GM23338 (cell line): Measurements from ENCODE around the gene CCT2. TPM values are rescaled to one million over a fixed set of nuclear protein-coding genes. Genes with fewer than 3 reads are reported as not detected.

ENCODE experiments used
- ATAC-seq: fragments of 200-7000 bp; cut with Tn5 transposase; 3 replicates; pipeline ENCODE4 v1.9.1; 2020
- DNase-seq: peaks from one replicate; pipeline ENCODE4 v3.0.0-alpha.2; 2015; ENCODE audit warnings: low spot score
- H2AFZ ChIP-seq: fragments of 200-600 bp; sonication (generic); 2 replicates; pipeline ENCODE4 v1.8.0; 2016; ENCODE audit warnings: antibody characterized with exemption, mild to moderate bottlenecking, moderate library complexity
- H3F3A ChIP-seq: fragments of 200-600 bp; sonication (generic); replicated peaks from 2 replicates; pipeline ENCODE4 v1.8.0; 2017; ENCODE audit warnings: antibody characterized with exemption, mixed run types, low read depth
- H3K27ac ChIP-seq: fragments of 200-600 bp; sonication (generic); 2 replicates; pipeline ENCODE4 v1.6.1; 2016; ENCODE audit warnings: low read depth
- H3K27me3 ChIP-seq: fragments of 200-600 bp; sonication (generic); 2 replicates; pipeline ENCODE4 v1.8.0; 2016; ENCODE audit warnings: mild to moderate bottlenecking, mixed run types, moderate library complexity; ENCODE audit not compliant: insufficient read depth
- H3K36me3 ChIP-seq: fragments of 200-600 bp; sonication (generic); 2 replicates; pipeline ENCODE4 v1.8.0; 2016; ENCODE audit warnings: mild to moderate bottlenecking; ENCODE audit not compliant: insufficient read depth
- H3K4me1 ChIP-seq: fragments of 200-600 bp; sonication (generic); 2 replicates; pipeline ENCODE4 v1.8.0; 2016; ENCODE audit warnings: mild to moderate bottlenecking, moderate library complexity; ENCODE audit not compliant: insufficient read depth
- H3K4me2 ChIP-seq: fragments of 200-600 bp; sonication (generic); 2 replicates; pipeline ENCODE4 v1.7.1; 2017; ENCODE audit warnings: mixed run types
- H3K4me3 ChIP-seq: fragments of 200-600 bp; sonication (generic); 2 replicates; pipeline ENCODE4 v1.6.1; 2016; ENCODE audit warnings: mixed run types
- H3K79me2 ChIP-seq: fragments of 200-600 bp; sonication (generic); replicated peaks from 2 replicates; pipeline ENCODE4 v1.8.0; 2017; ENCODE audit warnings: mild to moderate bottlenecking; ENCODE audit not compliant: insufficient read depth
- H3K9me2 ChIP-seq: fragments of 200-600 bp; sonication (generic); 2 replicates; pipeline ENCODE4 v1.8.0; 2017; ENCODE audit not compliant: insufficient read depth
- H4K20me1 ChIP-seq: fragments of 200-600 bp; sonication (generic); replicated peaks from 2 replicates; pipeline ENCODE4 v1.8.0; 2017; ENCODE audit warnings: mild to moderate bottlenecking; ENCODE audit not compliant: insufficient read depth
- H3K27ac Mint-ChIP-seq: 2 replicates; pipeline ENCODE4 v1.8.0; 2020; ENCODE audit warnings: inconsistent platforms, mild to moderate bottlenecking, moderate library complexity, mixed read lengths
- H3K27me3 Mint-ChIP-seq: 3 replicates; pipeline ENCODE4 v1.8.0; 2022; ENCODE audit warnings: low read depth, mild to moderate bottlenecking, moderate library complexity, mixed read lengths, inconsistent platforms; ENCODE audit not compliant: insufficient read depth, poor library complexity
- H3K36me3 Mint-ChIP-seq: 3 replicates; pipeline ENCODE4 v1.8.0; 2021; ENCODE audit warnings: low read depth, mild to moderate bottlenecking, inconsistent platforms, moderate library complexity, mixed read lengths
- H3K4me1 Mint-ChIP-seq: 3 replicates; pipeline ENCODE4 v1.8.0; 2020; ENCODE audit warnings: mild to moderate bottlenecking, inconsistent platforms, mixed read lengths
- H3K4me3 Mint-ChIP-seq: 3 replicates; pipeline ENCODE4 v1.8.0; 2021; ENCODE audit warnings: moderate library complexity, mild to moderate bottlenecking, inconsistent platforms, mixed read lengths
- H3K9me3 Mint-ChIP-seq: 3 replicates; pipeline ENCODE4 v1.8.0; 2020; ENCODE audit warnings: moderate library complexity, mild to moderate bottlenecking, inconsistent platforms, mixed read lengths
- CREB1 ChIP-seq: fragments of 250-450 bp; sonication (Bioruptor Pico); IDR thresholded peaks from 2 replicates; pipeline ENCODE4 v1.5.0; 2020; ENCODE audit warnings: low read depth, mild to moderate bottlenecking, moderate library complexity
- EZH2 ChIP-seq: fragments of 200-600 bp; sonication (generic); IDR thresholded peaks from one replicate; pipeline ENCODE4 v1.8.0; 2017; ENCODE audit warnings: antibody characterized with exemption, mild to moderate bottlenecking, low read depth; ENCODE audit not compliant: unreplicated experiment
- JUNB ChIP-seq: IDR thresholded peaks from one replicate; pipeline ENCODE4 v1.6.1; 2016; ENCODE audit warnings: antibody characterized with exemption; ENCODE audit not compliant: unreplicated experiment
- NANOG ChIP-seq: IDR thresholded peaks from 2 replicates; pipeline ENCODE4 v1.6.1; 2016; ENCODE audit warnings: antibody characterized with exemption, borderline replicate concordance
- POLR2AphosphoS5 ChIP-seq: IDR thresholded peaks from 2 replicates; pipeline ENCODE4 v1.6.1; 2016; ENCODE audit warnings: antibody characterized with exemption, low read depth
- REST ChIP-seq: IDR thresholded peaks from one replicate; pipeline ENCODE4 v1.6.1; 2018; ENCODE audit warnings: antibody characterized with exemption; ENCODE audit not compliant: unreplicated experiment
- STAT1 ChIP-seq: IDR thresholded peaks from one replicate; pipeline ENCODE4 v1.6.1; 2016; ENCODE audit warnings: antibody characterized with exemption; ENCODE audit not compliant: unreplicated experiment
- ZNF114 ChIP-seq: fragments of 250-450 bp; sonication (Bioruptor Pico); IDR thresholded peaks from 2 replicates; pipeline ENCODE4 v1.5.0; 2020; ENCODE audit warnings: mild to moderate bottlenecking, moderate library complexity
- ZNF331 ChIP-seq: fragments of 250-450 bp; sonication (Bioruptor Pico); IDR thresholded peaks from 2 replicates; pipeline ENCODE4 v1.5.0; 2020; ENCODE audit warnings: low read depth, mild to moderate bottlenecking, moderate library complexity
- polyA plus RNA-seq: library from polyadenylated mRNA; unstranded; fragments of >200 nt; fragmentation: Nextera tagmentation; extraction: Ambion mirVana; gene quantifications from 2 replicates; pipeline ENCODE4 v1.2.1, GENCODE V29; 2016
- total RNA-seq: library from RNA; depleted of rRNA; stranded (reverse); fragments of >200 nt; shearing (Covaris generic); gene quantifications from 2 replicates; pipeline ENCODE4 v1.2.3, GENCODE V29; 2014
- TF ChIP-seq, protein P1 (sequence below): IDR thresholded peaks from 2 replicates; pipeline ENCODE4 v1.6.1; 2016; ENCODE audit warnings: antibody characterized with exemption
- TF ChIP-seq, protein P2 (sequence below), 2 experiments: fragments of 200-600 bp in 1 of 2; sonication (generic) in 1 of 2; conservative IDR thresholded peaks; 2 replicates each; pipeline versions ENCODE4 v1.5.1 to v1.6.1; 2016 to 2017; ENCODE audit warnings: antibody characterized with exemption in 2 of 2, low read depth in 2 of 2, mild to moderate bottlenecking in 2 of 2, moderate library complexity in 1 of 2

CCT2 gene
- total and polyA plus RNA-seq, 2 experiments from 2014 or later = 434 to 778 TPM

DNA sequence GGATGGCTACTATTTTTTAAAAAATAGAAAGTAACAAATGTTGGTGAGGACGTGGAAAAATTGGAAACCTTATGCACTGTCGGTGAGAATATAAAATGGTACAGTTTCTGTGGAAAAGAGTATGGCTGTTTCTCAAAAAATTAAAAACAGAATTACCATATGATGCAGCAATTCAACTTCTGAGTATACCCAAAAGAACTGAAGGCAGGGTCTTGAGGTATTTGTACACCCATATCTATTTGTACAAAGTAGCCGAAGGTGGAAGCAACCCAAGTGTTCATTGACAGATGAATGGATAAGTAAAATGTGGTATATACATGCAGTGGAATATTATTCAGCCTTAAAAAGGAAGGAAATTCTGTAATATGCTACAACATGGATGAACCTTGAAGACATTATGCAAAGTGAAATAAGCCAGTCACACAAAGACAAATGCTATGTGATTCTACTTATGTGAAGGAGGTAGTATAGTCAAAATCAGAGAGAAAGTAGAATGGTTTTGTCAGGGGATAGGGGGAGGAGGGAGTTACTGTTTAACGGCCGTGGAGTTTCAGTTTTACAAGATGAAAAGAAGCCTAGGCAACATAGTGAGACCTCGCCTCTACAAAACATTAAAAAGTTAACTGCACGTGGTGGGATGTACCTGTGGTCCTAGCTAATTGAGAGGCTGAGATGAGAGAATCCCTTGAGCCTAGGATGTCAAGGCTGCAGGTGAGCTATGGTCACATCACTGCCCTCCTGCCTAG lies 38.4 kb upstream of the CCT2 start:
- no peaks in the 10 kb centered on the region for H3K4me1 ChIP-seq
- no peaks in the 10 kb centered on the region for H3K27me3 ChIP-seq
- Mint-ChIP-seq H3K4me3 (no peak overlapping the region), H3K9me3 (no peaks in the 10 kb centered on the region; the same call in 2 of the 3 replicates), H3K27me3 (no peaks in the 10 kb centered on the region), H3K4me1 (peaks cover 8% of the 10 kb centered on the region), H3K36me3 (peaks cover 15% of the 10 kb centered on the region), H3K27ac (no peak overlapping the region)
- H3F3A ChIP-seq = no peaks in the 10 kb centered on the region
- DNase-seq (no peak), ATAC-seq (no peak)
- no peak overlapping the region for H3K4me2 ChIP-seq
- no peaks in the 10 kb centered on the region; the same call in 1 of the 2 replicates for H3K79me2 ChIP-seq
- no peaks in the 10 kb centered on the region for H3K9me2 ChIP-seq
- H3K4me3 ChIP-seq = no peak overlapping the region
- no peak overlapping the region for H3K27ac ChIP-seq
- TF ChIP-seq, protein P1, sequence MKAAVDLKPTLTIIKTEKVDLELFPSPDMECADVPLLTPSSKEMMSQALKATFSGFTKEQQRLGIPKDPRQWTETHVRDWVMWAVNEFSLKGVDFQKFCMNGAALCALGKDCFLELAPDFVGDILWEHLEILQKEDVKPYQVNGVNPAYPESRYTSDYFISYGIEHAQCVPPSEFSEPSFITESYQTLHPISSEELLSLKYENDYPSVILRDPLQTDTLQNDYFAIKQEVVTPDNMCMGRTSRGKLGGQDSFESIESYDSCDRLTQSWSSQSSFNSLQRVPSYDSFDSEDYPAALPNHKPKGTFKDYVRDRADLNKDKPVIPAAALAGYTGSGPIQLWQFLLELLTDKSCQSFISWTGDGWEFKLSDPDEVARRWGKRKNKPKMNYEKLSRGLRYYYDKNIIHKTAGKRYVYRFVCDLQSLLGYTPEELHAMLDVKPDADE = no peak
- TF ChIP-seq EZH2 (no peak), CREB1 (no peak)
- TF ChIP-seq, protein P2, sequence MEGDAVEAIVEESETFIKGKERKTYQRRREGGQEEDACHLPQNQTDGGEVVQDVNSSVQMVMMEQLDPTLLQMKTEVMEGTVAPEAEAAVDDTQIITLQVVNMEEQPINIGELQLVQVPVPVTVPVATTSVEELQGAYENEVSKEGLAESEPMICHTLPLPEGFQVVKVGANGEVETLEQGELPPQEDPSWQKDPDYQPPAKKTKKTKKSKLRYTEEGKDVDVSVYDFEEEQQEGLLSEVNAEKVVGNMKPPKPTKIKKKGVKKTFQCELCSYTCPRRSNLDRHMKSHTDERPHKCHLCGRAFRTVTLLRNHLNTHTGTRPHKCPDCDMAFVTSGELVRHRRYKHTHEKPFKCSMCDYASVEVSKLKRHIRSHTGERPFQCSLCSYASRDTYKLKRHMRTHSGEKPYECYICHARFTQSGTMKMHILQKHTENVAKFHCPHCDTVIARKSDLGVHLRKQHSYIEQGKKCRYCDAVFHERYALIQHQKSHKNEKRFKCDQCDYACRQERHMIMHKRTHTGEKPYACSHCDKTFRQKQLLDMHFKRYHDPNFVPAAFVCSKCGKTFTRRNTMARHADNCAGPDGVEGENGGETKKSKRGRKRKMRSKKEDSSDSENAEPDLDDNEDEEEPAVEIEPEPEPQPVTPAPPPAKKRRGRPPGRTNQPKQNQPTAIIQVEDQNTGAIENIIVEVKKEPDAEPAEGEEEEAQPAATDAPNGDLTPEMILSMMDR (conservative IDR thresholded peaks at IDR 0.05; ENCODE audit: low read depth in 2 of 2) = no peak
- no peaks in the 10 kb centered on the region for H4K20me1 ChIP-seq
- H2AFZ ChIP-seq = no peak overlapping the region
- H3K36me3 ChIP-seq = no peaks in the 10 kb centered on the region

DNA sequence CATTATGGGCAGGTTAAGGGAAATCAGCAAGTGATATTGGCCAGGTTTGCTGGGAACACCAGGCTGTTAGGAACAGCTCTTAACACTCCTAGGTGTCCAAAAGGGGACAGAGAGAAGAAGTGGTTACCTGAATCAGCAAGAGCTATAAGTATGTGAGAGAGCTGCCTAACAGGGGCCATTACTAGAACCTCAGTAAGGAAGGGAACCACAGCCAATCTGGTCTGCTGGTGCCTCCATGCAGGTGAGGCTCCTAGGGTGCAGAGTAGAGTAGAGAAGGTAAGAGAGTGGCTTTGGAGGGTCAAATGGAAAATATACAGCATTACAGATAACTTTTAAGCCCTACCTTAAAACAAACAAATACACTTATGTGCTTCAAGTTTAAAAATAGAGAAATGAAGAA lies 36.6 kb upstream of the CCT2 start:
- Histone ChIP-seq H3F3A (no peaks in the 10 kb centered on the region), H3K4me2 (no peak overlapping the region), H3K27me3 (no peaks in the 10 kb centered on the region), H3K27ac (no peak overlapping the region), H3K4me3 (no peak overlapping the region), H4K20me1 (no peaks in the 10 kb centered on the region), H3K9me2 (no peaks in the 10 kb centered on the region), H3K4me1 (no peaks in the 10 kb centered on the region), H2AFZ (no peak overlapping the region), H3K79me2 (no peaks in the 10 kb centered on the region), H3K36me3 (no peaks in the 10 kb centered on the region)
- Mint-ChIP-seq H3K4me3 (no peak overlapping the region), H3K27me3 (no peaks in the 10 kb centered on the region), H3K27ac (peak overlapping the region; percentile 42; the same call in 1 of the 2 replicates), H3K9me3 (no peaks in the 10 kb centered on the region; the same call in 2 of the 3 replicates), H3K36me3 (peaks cover 9% of the 10 kb centered on the region), H3K4me1 (peaks cover 8% of the 10 kb centered on the region)
- ATAC-seq = peak; percentile 59
- DNase-seq = no peak
- no peak for TF ChIP-seq NANOG
- no peak for TF ChIP-seq CREB1
- TF ChIP-seq REST = no peak
- no peak for TF ChIP-seq JUNB
- TF ChIP-seq ZNF331 (CRISPR knock-in tag) = no peak
- TF ChIP-seq POLR2AphosphoS5 = no peak
- TF ChIP-seq STAT1 = no peak
- TF ChIP-seq ZNF114 (CRISPR knock-in tag) = no peak
- no peak for TF ChIP-seq EZH2
- TF ChIP-seq, protein P2 (conservative IDR thresholded peaks at IDR 0.05; ENCODE audit: low read depth in 2 of 2) = no peak
